Ovary (tissue), 9 donors: ENCODE measurements around the gene SLC1A7. TPM values are rescaled to one million over a fixed set of nuclear protein-coding genes. Genes with fewer than 3 reads are reported as not detected.

ENCODE experiments used
- DNase-seq, 5 donors: peaks; one replicate each; pipeline ENCODE4 v3.0.0-alpha.2; 2019 to 2020
- H3K27ac ChIP-seq, 2 donors: fragments of 200-600 bp; one replicate each; pipeline versions ENCODE4 v1.5.1 to v1.8.0; 2019 to 2022
- H3K27me3 ChIP-seq: fragments of 200-600 bp; one replicate; pipeline ENCODE4 v1.8.0; 2022
- H3K36me3 ChIP-seq: fragments of 200-600 bp; sonication (generic); one replicate; pipeline ENCODE4 v1.5.1; 2019
- H3K4me1 ChIP-seq: one replicate; pipeline ENCODE4 v1.8.1; 2013; ENCODE audit warnings: mild to moderate bottlenecking, moderate library complexity; ENCODE audit not compliant: insufficient read depth
- H3K4me3 ChIP-seq: fragments of 200-600 bp; sonication (generic); one replicate; pipeline ENCODE4 v1.5.1; 2017
- H3K9me3 ChIP-seq, 2 donors: fragments of 200-600 bp in 1 of 2; sonication (generic) in 1 of 2; one replicate each; pipeline versions ENCODE4 v1.5.1 to v1.8.1; 2013 to 2019; ENCODE audit warnings: mild to moderate bottlenecking in 1 of 2, moderate library complexity in 1 of 2
- EP300 ChIP-seq: sonication (generic); formaldehyde crosslinking; IDR thresholded peaks from one replicate; pipeline ENCODE4 v1.6.1; 2017; ENCODE audit warnings: antibody characterized with exemption
- POLR2A ChIP-seq: fragments of 450-650 bp; IDR thresholded peaks from one replicate; pipeline ENCODE4 v1.6.1; 2017; ENCODE audit warnings: antibody characterized with exemption, mild to moderate bottlenecking, moderate library complexity
- WGBS, 3 donors: extraction: QIAGEN DNeasy Blood & Tissue Kit in 1 of 3; methylation state at CpG; one replicate each; pipeline versions ENCODE4 v1.1.5 to v1.1.7; 2013 to 2017; 5-methylcytosine and 5-hydroxymethylcytosine counted together
- intact Hi-C, 4 donors: fragments of 100-400 bp; cut with DNase I; formaldehyde crosslinking; loops; one replicate each; pipeline versions ENCODE4 v1.11.0 to v1.15.1; 2022 to 2023
- polyA plus RNA-seq, 2 donors: library from polyadenylated mRNA; stranded (reverse); fragments of 200-250 nt in 1 of 2; fragments of 350-450 nt in 1 of 2; fragmentation: Illumina TruSeq in 1 of 2; extraction: RNeasy Lipid Tissue Mini Kit (QIAGEN cat#74804) in 1 of 2; gene quantifications; one replicate each; pipeline ENCODE4 v1.2.3, GENCODE V29; 2013 to 2014
- total RNA-seq, 7 donors: library from RNA; depleted of rRNA in 2 of 7; stranded (reverse); fragments of >200 nt in 2 of 7; fragmentation: NEBNext Ultra II Directional in 3 of 7; extraction: Animal tissue kit (Norgen Biotek cat#: 25700) in 3 of 7; gene quantifications; one replicate each; pipeline versions ENCODE4 v1.1.0 to v1.2.4, GENCODE V29; 2016 to 2023
- TF ChIP-seq, protein P1 (sequence below), 3 donors: fragments of 450-650 bp in 2 of 3; fragments of 200-600 bp in 1 of 3; IDR thresholded peaks; one replicate each; pipeline versions ENCODE4 v1.5.1 to v1.8.0; 2016 to 2022; ENCODE audit warnings: antibody characterized with exemption in 3 of 3, mild to moderate bottlenecking in 1 of 3
- donor health status: DM: no; HTN: no; CAD: no; lungs with moderate emphysema.
- donor health status: DM: no; HTN: no; CAD: no.
- donor health status: Bipolar disorder and iron deficiency.
- donor health status: DM: yes; HTN: yes; CAD: no.
- donor health status: DM: no; HTN: no; CAD: no.
- donor health status: DM: yes; HTN: yes; CAD: no.

SLC1A7 gene
- total and polyA plus RNA-seq, 9 donors: 0.25 to 0.28 TPM; not detected in 7

DNA sequence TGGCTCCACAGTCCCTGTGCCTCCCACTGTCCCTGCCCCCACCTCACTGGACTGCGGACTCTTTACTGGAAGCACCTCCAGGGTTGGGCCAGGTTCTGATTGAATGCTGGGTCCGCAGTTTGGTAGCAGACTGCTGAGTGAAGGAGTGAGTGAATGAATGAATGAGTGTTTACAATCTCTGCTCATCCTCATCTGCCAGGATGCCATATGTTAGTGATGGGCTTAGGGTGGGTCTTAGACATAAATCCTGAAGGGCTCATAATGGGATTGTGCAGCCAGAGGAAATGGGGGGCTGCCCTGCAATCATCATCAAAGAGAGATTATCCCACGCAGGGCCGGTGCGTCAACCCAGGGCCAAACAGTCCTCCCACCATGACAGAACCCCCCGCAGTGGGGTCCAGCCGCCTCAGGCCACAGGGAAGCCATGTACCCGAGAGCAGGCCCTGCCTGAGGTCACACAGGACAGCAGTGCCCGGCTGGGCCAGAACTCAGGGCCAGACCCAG lies 26.1 kb downstream of the SLC1A7 start:
- intact Hi-C loops: no loop called here
- no peak overlapping the region for H3K27ac ChIP-seq
- H3K27me3 ChIP-seq: no peaks in the 10 kb centered on the region
- no peaks in the 10 kb centered on the region for H3K36me3 ChIP-seq
- no peak for DNase-seq
- no peak for TF ChIP-seq EP300
- no peak for TF ChIP-seq POLR2A
- TF ChIP-seq, protein P1, sequence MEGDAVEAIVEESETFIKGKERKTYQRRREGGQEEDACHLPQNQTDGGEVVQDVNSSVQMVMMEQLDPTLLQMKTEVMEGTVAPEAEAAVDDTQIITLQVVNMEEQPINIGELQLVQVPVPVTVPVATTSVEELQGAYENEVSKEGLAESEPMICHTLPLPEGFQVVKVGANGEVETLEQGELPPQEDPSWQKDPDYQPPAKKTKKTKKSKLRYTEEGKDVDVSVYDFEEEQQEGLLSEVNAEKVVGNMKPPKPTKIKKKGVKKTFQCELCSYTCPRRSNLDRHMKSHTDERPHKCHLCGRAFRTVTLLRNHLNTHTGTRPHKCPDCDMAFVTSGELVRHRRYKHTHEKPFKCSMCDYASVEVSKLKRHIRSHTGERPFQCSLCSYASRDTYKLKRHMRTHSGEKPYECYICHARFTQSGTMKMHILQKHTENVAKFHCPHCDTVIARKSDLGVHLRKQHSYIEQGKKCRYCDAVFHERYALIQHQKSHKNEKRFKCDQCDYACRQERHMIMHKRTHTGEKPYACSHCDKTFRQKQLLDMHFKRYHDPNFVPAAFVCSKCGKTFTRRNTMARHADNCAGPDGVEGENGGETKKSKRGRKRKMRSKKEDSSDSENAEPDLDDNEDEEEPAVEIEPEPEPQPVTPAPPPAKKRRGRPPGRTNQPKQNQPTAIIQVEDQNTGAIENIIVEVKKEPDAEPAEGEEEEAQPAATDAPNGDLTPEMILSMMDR (IDR thresholded peaks at IDR 0.05): no peak
- no peaks in the 10 kb centered on the region for H3K9me3 ChIP-seq
- peaks cover 18% of the 10 kb centered on the region for H3K4me1 ChIP-seq
- WGBS, 3 donors: 76 to 91% (median 91%) methylated on average over 8 to 9 of the region's 9 CpGs
- no peak overlapping the region for H3K4me3 ChIP-seq

DNA sequence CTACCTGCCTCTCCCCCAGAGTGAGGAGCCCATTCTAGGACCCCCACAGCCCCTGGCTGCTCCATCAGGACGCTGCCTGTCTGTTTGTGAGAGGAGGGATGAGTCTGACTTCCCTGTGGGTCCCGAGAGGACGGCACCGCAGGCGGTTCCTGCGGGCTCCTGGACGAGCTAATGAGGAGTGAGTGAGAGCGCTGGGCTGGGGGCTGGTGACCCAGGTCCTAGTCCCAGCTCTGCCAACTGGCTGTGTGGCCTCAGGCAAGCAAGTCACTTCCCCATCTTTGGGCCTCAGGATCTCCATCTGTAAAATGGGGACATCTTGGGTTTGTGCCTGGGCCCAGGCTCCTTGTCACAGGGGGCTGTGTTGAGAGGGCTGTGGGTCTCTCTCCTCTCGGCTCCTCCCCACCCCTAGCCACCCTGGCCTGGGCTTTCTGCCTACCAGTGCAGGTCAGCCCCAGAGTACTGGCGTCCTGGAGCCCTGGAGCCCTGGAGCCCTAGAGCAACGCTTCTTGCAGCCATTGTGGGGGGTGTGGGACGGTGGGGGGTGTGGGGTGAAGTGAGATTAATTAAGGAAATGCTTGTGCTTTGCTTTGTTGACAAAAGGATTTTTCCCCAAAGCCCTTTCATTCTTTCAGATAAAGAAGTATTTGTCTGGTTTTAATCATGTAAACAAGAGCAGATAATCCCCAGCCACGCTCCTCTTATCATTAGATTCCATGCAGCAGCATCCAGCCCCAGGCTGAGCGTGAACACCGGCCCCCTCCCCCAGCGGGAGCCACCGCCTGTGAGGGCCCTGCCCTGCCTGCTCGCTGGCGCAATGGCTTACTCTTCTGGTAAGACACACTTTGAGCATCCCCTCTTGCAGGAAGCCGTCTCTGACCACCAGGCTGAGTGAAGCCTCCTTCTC lies 26.8 kb downstream of the SLC1A7 start:
- Histone ChIP-seq H3K27ac (no peak overlapping the region), H3K4me1 (peaks cover 11% of the 10 kb centered on the region), H3K36me3 (no peaks in the 10 kb centered on the region), H3K4me3 (no peak overlapping the region), H3K27me3 (no peaks in the 10 kb centered on the region), H3K9me3 (no peaks in the 10 kb centered on the region)
- DNase-seq: peak in 4 of 5 donors; percentile 32 to 77 (median 70)
- intact Hi-C loops: no loop called here
- WGBS, 3 donors: 33 to 45% (median 36%) methylated on average over 15 to 20 of the region's 20 CpGs
- no peak for TF ChIP-seq EP300
- TF ChIP-seq, protein P1 (IDR thresholded peaks at IDR 0.05): no peak
- no peak for TF ChIP-seq POLR2A

DNA sequence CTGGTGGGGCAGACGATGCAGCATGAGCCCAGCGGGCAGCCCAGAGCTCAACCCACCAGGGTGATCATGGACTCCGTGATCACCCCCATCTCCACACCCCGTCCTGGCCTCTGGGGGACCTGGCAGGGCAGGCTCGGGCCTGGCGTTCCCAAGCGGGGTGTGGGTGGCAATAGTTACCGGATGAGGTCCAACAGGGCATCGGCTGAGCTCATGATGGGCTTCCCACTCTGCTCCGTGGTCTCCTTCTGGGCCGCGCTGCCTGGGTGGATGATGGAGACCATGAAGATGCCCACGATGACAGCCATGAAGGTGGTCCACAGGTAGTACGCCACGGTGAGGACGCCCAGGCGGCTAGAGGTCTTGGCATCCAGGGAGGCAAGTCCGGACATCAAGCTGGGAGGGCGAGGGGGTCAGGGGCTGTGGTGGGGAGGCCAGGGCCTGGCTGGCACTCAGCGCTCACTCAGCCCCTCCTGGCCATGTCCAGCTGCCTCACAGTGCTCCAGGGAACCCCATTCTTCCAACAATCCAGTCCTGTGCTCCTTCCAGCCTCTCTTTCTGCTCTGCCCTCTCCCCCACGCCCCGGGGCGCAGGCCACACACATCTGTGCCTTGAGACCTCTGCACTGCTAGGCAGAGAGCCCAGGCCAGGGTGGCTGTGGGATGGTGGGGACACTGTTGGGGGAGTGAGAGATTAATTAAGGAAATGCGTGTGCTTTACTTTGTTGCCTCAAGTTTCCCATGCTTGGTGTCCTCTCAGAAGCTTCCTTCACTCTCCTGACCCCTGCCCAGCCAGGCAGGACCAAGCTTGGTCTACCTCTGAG lies 27.6 kb downstream of the SLC1A7 start:
- no peaks in the 10 kb centered on the region for H3K36me3 ChIP-seq
- H3K4me1 ChIP-seq: peaks cover 11% of the 10 kb centered on the region
- H3K27ac ChIP-seq: no peak overlapping the region
- TF ChIP-seq EP300 (no peak), POLR2A (no peak)
- TF ChIP-seq, protein P1 (IDR thresholded peaks at IDR 0.05): no peak
- no peaks in the 10 kb centered on the region for H3K27me3 ChIP-seq
- 91 to 92% (median 92%) methylated on average over 18 to 24 of the region's 24 CpGs for WGBS, 3 donors
- no peak overlapping the region for H3K4me3 ChIP-seq
- DNase-seq: no peak
- intact Hi-C loops: no loop called here
- H3K9me3 ChIP-seq: no peaks in the 10 kb centered on the region

DNA sequence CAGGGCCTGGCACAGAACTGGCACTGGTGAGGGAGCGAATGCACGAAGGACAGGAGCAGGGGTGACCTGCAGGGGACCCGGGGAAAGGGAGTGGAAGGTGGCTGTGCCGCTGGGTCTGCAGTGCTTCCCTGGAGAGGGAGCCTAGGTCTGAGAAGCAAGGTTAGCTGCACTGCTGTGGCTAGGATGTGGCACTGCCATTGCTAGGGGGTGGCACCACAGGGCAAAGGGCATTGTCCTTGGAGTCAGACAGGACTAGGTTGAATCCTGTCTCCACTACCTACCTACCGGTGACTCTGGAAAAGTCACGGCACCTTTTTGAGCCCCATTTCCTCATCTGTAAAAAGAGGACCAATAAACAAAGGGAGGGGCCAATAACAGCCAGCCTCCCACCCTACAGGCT lies 28.3 kb downstream of the SLC1A7 start:
- Histone ChIP-seq H3K27ac (no peak overlapping the region), H3K4me3 (no peak overlapping the region), H3K36me3 (no peaks in the 10 kb centered on the region), H3K9me3 (no peaks in the 10 kb centered on the region), H3K4me1 (peaks cover 12% of the 10 kb centered on the region), H3K27me3 (no peaks in the 10 kb centered on the region)
- WGBS, 3 donors: 92 to 100% (median 96%) methylated on average over 6 of the region's 6 CpGs
- DNase-seq: no peak
- intact Hi-C loops: no loop called here
- TF ChIP-seq, protein P1 (IDR thresholded peaks at IDR 0.05): no peak
- TF ChIP-seq EP300: no peak
- TF ChIP-seq POLR2A: no peak
